Suprapubic skin (tissue), 4 donors: ENCODE results near the gene TESK1.
"Not testable (repeated sequence)": the region's sequence is repeated elsewhere in the genome, so short reads cannot be mapped to it uniquely, and the experiment has no call there.

Experiments used
- EP300 ChIP-seq: sonication (generic); formaldehyde crosslinking; IDR thresholded peaks from one replicate; pipeline ENCODE4 v1.6.1; 2017; ENCODE audit warnings: antibody characterized with exemption
- POLR2A ChIP-seq, 2 donors: fragments of 450-650 bp; IDR thresholded peaks; one replicate each; pipeline ENCODE4 v1.6.1; 2017; ENCODE audit warnings: antibody characterized with exemption in 2 of 2, mild to moderate bottlenecking in 2 of 2, moderate library complexity in 2 of 2
- POLR2AphosphoS5 ChIP-seq, 3 donors: sonication (generic); formaldehyde crosslinking; IDR thresholded peaks; one replicate each; pipeline ENCODE4 v1.6.1; 2017; ENCODE audit warnings: antibody characterized with exemption in 3 of 3
- TF ChIP-seq, protein P1 (sequence below), 2 donors: fragments of 200-600 bp in 1 of 2; fragments of 450-650 bp in 1 of 2; sonication (generic) in 1 of 2; IDR thresholded peaks; one replicate each; pipeline ENCODE4 v1.5.1; 2016 to 2019; ENCODE audit warnings: antibody characterized with exemption in 2 of 2, mild to moderate bottlenecking in 1 of 2, moderate library complexity in 1 of 2

- TF ChIP-seq, protein P1, sequence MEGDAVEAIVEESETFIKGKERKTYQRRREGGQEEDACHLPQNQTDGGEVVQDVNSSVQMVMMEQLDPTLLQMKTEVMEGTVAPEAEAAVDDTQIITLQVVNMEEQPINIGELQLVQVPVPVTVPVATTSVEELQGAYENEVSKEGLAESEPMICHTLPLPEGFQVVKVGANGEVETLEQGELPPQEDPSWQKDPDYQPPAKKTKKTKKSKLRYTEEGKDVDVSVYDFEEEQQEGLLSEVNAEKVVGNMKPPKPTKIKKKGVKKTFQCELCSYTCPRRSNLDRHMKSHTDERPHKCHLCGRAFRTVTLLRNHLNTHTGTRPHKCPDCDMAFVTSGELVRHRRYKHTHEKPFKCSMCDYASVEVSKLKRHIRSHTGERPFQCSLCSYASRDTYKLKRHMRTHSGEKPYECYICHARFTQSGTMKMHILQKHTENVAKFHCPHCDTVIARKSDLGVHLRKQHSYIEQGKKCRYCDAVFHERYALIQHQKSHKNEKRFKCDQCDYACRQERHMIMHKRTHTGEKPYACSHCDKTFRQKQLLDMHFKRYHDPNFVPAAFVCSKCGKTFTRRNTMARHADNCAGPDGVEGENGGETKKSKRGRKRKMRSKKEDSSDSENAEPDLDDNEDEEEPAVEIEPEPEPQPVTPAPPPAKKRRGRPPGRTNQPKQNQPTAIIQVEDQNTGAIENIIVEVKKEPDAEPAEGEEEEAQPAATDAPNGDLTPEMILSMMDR (IDR thresholded peaks at IDR 0.05), result not testable (repeated sequence)
- TF ChIP-seq POLR2A (IDR thresholded peaks at IDR 0.05); POLR2AphosphoS5 (IDR thresholded peaks at IDR 0.05); EP300: not testable (repeated sequence)
Measured at GRCh38 chr9:35645736-35646135, 40.7 kb downstream of the TESK1 start.
